HEK293T (cell line): ENCODE data around the gene IFI6.

ENCODE experiments used
- ARNT ChIP-seq: fragments of 450-650 bp; IDR thresholded peaks from 2 replicates; pipeline ENCODE4 v1.6.1; 2017; ENCODE audit warnings: mild to moderate bottlenecking
- CTBP1 ChIP-seq: fragments of 450-650 bp; IDR thresholded peaks from 2 replicates; pipeline ENCODE4 v1.6.1; 2016; ENCODE audit warnings: borderline replicate concordance
- ELF4 ChIP-seq: fragments of 450-650 bp; IDR thresholded peaks from 2 replicates; pipeline ENCODE4 v1.6.1; 2017; ENCODE audit warnings: antibody characterized with exemption
- FOXK2 ChIP-seq: fragments of 450-650 bp; IDR thresholded peaks from 2 replicates; pipeline ENCODE4 v1.6.1; 2016; ENCODE audit warnings: mild to moderate bottlenecking
- FOXM1 ChIP-seq: fragments of 450-650 bp; IDR thresholded peaks from 2 replicates; pipeline ENCODE4 v1.6.1; 2017; ENCODE audit warnings: mild to moderate bottlenecking, borderline replicate concordance
- HDGF ChIP-seq: fragments of 450-650 bp; IDR thresholded peaks from 2 replicates; pipeline ENCODE4 v1.6.1; 2017; ENCODE audit warnings: antibody characterized with exemption, borderline replicate concordance
- LEF1 ChIP-seq: fragments of 450-650 bp; IDR thresholded peaks from 2 replicates; pipeline ENCODE4 v1.6.1; 2017; ENCODE audit warnings: mild to moderate bottlenecking, borderline replicate concordance
- NFRKB ChIP-seq: fragments of 450-650 bp; IDR thresholded peaks from 2 replicates; pipeline ENCODE4 v1.6.1; 2016; ENCODE audit warnings: mild to moderate bottlenecking, moderate library complexity
- SP1 ChIP-seq: fragments of 450-650 bp; IDR thresholded peaks from 2 replicates; pipeline ENCODE4 v1.6.1; 2017
- SUZ12 ChIP-seq: fragments of 450-650 bp; IDR thresholded peaks from 2 replicates; pipeline ENCODE4 v1.6.1; 2016; ENCODE audit warnings: mild to moderate bottlenecking
- TF ChIP-seq, protein P1 (sequence below): fragments of 450-650 bp; IDR thresholded peaks from 2 replicates; pipeline ENCODE4 v1.6.1; 2016

DNA sequence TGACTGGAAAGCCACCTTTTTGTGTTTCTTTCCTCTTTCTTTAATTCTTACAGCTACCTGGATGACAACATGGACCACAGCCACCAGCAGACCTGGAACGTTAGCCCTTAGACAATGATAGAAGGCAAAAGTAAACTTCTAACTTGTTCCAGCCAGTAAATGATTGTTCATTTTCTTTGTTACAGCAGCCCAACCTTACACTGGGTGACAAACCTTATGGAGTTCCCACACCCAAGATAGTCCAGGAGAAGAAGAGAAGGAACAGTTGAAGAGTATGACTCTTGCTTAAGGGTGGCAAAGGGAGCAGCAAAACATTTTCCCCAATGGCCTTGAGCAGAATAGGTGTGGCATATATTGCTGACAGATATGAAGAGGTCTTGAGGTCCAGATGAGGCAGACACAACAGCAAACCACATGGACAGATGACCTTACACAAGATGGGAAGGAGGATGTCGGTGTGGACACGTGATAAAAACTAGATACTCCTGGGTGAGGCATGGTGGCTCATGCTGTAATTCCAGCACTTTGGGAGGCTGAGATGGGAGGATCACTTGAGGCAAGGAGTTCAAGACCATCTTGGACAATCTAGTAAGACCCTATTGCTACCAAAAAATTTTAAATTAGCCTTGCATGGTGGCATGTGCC is 42.0 kb upstream of the IFI6 start:
- TF ChIP-seq, protein P1, sequence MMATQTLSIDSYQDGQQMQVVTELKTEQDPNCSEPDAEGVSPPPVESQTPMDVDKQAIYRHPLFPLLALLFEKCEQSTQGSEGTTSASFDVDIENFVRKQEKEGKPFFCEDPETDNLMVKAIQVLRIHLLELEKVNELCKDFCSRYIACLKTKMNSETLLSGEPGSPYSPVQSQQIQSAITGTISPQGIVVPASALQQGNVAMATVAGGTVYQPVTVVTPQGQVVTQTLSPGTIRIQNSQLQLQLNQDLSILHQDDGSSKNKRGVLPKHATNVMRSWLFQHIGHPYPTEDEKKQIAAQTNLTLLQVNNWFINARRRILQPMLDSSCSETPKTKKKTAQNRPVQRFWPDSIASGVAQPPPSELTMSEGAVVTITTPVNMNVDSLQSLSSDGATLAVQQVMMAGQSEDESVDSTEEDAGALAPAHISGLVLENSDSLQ: no peak
- no peak for TF ChIP-seq SUZ12
- TF ChIP-seq FOXM1: no peak
- TF ChIP-seq CTBP1: no peak
- no peak for TF ChIP-seq SP1
- TF ChIP-seq ELF4: no peak
- no peak for TF ChIP-seq LEF1
- TF ChIP-seq HDGF: no peak
- TF ChIP-seq FOXK2: no peak
- no peak for TF ChIP-seq NFRKB
- no peak for TF ChIP-seq ARNT
